ENCODE measurements around the gene DDX24.

Gene DDX24

DNA sequence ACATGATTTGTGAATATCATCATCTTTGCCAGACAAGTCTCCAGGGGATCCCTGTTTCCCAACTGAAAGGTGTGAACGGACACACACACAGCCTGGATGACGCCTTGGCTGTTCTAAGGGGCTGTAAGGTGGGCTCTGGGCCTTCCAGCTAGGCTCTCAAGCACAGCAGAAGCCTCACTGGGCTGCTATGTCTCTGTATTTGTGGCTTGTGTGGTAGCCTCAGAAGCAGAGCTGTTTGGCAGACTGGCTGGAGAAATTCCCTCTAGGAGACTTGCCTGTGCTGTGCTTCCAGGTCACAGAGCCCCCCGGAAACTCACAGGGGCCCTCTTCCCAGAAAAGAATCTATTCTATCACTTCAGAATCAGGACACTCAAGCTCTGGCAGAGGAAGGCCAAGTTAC lies 33.4 kb downstream of the DDX24 start:
- FAIRE-seq = no peak
- DNase-seq (ENCODE audit: insufficient read length, low spot score) = no peak
- TF ChIP-seq, protein P1, sequence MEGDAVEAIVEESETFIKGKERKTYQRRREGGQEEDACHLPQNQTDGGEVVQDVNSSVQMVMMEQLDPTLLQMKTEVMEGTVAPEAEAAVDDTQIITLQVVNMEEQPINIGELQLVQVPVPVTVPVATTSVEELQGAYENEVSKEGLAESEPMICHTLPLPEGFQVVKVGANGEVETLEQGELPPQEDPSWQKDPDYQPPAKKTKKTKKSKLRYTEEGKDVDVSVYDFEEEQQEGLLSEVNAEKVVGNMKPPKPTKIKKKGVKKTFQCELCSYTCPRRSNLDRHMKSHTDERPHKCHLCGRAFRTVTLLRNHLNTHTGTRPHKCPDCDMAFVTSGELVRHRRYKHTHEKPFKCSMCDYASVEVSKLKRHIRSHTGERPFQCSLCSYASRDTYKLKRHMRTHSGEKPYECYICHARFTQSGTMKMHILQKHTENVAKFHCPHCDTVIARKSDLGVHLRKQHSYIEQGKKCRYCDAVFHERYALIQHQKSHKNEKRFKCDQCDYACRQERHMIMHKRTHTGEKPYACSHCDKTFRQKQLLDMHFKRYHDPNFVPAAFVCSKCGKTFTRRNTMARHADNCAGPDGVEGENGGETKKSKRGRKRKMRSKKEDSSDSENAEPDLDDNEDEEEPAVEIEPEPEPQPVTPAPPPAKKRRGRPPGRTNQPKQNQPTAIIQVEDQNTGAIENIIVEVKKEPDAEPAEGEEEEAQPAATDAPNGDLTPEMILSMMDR (IDR thresholded peaks at IDR 0.05; ENCODE audit: insufficient read depth, missing control alignments) = no peak

DNA sequence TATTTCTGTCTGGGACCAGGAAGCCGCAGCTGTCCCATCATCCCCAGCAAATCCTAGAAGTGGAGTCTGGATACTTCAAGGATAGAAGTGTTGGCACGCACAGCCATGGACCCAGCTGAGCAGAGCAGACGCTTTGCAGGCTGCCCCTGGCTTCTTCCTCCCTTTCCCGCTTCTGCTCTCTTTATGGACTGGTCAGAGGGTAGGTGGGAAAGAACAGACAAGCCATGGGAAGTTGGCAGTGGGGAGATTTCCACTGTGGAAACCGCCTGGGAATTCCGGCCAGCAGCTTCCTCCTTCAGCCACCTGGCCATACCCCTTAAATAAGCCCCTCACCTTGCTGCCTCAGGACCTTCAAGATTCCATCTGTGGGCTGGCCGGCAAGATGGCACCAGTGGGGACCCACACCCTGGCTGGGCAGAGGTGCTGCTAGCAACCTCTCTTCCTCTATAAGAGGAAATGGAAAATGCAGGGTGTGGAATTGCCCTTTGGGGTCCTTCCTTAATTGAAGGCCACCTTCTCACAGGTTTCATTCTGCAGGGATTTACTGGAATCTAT lies 34.2 kb downstream of the DDX24 start:
- FAIRE-seq (no peak), DNase-seq (ENCODE audit: insufficient read length, low spot score) (no peak)
- TF ChIP-seq, protein P1 (IDR thresholded peaks at IDR 0.05; ENCODE audit: insufficient read depth, missing control alignments) = no peak

DNA sequence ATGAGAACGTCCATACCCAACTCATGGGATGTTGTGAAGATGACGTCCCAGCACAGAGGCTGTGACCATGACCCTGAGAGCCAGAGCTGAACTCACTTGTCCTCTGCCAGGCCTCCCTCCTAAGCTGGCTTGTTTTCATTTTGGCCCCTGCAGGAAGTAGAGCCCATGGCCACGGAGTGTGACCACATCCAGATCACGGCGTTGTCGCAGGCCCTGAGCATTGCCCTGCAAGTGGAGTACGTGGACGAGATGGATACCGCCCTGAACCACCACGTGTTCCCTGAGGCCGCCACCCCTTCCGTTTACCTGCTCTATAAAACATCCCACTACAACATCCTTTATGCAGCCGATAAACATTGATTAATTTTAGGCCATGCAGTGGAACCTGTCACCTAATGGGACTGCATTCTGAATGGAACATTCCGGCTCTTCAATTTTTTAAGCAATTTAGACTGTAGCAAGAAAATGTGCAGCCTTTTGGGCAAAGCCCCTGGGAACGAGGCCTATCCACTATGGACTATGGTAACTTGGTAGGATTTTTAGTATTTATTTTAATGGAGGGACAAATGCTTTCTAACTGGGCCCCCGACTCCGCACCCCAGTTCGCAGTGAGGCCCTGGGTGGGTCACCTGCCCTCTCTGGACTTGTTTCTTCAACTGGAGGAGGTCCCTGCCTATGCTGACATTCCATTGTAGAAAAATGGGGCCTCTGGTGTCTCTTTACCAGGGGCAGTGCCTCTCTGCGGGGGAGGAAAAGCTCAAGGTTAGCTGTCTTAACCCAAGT lies 35.2 kb downstream of the DDX24 start:
- FAIRE-seq (no peak), DNase-seq (ENCODE audit: insufficient read length, low spot score) (no peak)
- TF ChIP-seq, protein P1 (IDR thresholded peaks at IDR 0.05; ENCODE audit: insufficient read depth, missing control alignments) = no peak

DNA sequence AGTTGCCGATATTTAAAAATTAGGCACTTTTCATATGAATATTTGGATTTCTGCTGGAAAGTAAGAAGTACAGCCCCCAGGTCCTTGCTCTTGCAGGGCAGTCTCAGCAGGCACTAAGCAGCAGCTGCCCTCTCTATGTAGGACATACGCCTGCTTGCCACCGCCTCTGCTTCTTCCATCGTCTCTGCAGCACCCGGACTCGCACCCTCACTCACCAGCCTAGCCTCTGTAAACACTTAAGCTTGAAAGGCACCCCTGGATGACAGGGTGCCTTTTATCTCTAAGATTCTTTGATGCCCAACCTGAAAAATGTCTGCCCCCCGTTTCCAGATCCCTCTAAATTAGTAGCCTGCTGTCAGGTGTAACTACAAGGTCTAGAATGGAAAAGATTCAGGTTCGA lies 35.9 kb downstream of the DDX24 start:
- no peak for DNase-seq (ENCODE audit: insufficient read length, low spot score)
- TF ChIP-seq, protein P1 (IDR thresholded peaks at IDR 0.05; ENCODE audit: insufficient read depth, missing control alignments) = no peak
- FAIRE-seq = no peak

DNA sequence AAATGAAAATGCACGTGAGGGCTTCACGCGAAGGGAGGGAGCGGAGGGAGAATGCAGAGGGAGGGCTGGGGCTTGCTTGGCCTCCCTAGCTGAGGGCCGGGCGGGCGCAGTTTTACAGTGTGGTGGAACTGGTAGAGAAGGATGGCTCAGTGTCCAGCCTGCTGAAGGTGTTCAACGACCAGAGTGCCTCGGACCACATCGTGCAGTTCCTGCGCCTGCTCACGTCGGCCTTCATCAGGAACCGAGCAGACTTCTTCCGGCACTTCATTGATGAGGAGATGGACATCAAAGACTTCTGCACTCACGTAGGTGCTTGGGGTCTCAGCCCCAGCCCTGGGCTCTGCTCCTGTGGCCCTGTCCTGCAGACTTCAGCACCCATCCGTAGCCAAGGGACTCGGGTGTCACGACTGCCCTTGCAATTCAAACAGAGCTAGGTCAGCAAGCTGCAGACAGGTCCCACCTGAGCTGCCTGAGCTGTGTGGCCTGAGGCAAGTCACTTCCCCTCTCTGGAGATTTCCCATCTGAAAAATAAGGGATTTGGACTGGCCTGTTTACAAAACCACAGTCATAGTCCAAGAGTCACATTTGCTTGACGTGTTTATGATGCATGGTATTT lies 36.4 kb downstream of the DDX24 start:
- DNase-seq (ENCODE audit: insufficient read length, low spot score) (no peak), FAIRE-seq (no peak)
- TF ChIP-seq, protein P1 (IDR thresholded peaks at IDR 0.05; ENCODE audit: insufficient read depth, missing control alignments) = no peak

DNA sequence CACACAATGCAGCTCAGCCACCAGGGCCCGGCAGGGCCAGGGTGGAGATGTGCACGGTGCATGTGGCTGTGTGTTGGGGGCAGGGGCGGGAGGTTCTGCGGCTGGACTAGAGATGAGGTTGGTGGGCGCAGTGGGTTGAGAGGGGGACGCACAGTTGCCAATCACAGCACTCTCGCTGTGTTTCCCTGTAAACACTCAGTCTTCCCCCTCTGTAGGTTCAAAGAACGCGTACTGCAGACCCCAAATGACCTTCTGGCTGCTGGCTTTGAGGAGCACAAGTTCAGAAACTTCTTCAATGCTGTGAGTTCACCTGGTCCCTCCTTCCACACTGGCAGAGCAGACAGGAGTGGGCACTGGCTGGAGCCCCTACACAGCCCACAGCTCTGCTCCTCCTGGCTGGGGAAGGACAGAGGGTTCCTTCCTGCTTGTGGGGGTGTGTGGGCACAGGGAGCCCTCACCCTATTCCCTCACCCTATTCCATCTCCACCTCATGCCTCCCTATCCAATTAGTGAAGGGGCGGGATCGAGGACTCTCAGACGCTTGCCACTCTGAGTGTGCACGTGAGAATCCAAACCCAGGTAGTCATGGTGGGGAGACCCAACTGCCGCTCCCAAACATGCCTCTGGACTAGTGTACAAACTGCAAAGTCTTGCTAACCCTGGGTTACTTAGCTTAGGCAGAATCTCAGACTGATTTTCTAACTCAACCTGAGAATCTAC lies 37.1 kb downstream of the DDX24 start:
- TF ChIP-seq, protein P1 (IDR thresholded peaks at IDR 0.05; ENCODE audit: insufficient read depth, missing control alignments) = no peak
- DNase-seq (ENCODE audit: insufficient read length, low spot score) (no peak), FAIRE-seq (no peak)
